NCI-H2081 (cell line): ENCODE results near the gene WDR47.
"Not testable (repeated sequence)": the region's sequence is repeated elsewhere in the genome, so short reads cannot be mapped to it uniquely, and the experiment has no call there.

Source experiments
- DNase-seq, 2 experiments: peaks; one replicate each; lab custom pipeline; 2025; lab: John Stamatoyannopoulos, UW

Gene WDR47

GRCh38 chr1:109052145-109052544, 10.2 kb upstream of the WDR47 start:
- DNase-seq = not testable (repeated sequence)

DNA sequence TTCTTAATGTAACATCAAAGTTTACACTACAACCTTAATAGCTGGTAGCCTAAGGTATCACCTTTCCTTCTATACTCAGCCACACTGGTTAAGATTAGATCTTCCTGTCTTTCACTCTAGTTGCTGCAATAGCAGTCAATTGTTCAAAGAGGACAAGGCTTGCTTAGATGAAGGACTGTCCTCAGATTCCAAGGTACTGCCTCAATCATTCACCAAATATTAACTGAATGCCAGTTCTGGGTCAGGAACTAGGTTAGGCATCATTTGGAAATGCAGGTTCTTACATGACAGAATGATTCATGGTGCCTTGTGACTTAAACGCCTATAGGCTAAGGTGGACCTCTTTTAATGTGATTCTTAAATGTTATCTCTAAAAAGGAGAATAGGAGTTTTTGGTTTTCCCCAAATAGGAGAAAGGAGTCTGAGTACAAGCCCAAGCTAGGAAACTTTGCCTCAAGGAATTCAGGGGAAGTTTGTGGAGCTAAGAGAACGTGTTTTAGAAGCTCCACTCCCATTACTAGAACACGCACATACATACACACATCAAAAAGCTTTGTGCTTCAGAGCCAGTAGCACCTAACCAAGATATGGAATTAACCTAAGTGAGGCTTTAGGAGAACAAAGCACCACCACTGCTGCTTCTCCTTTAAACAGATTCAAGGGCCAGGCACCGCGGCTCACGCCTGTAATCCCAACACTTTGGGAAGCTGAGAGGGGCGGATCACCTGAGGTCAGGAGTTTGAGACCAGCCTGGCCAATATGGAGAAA, 8.5 kb upstream of the WDR47 start:
- DNase-seq = no peak

DNA sequence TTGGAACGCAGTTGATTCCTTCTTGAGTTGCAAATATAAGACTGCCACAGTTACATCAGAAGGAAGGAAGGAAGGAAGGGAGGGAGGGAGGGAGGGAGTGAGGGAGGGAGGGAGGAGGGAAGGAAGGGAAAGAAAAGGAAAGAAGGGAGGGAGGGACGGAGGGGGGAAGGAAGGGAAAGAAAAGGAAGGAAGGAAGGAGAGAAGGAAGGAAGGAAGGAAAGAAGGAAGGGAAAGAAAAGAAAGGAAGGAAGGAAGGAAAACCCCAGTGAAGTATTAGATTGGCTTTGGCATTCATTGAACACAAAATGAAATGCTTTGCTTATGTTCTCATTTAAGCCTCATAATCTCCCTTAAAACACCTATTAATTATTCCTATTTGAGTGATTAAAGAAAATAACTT, 6.4 kb upstream of the WDR47 start:
- DNase-seq = no peak

- DNase-seq = no peak
Measured at GRCh38 chr1:109047339-109047738, 5.4 kb upstream of the WDR47 start.

- DNase-seq = no peak
Measured at GRCh38 chr1:109046671-109047070, 4.8 kb upstream of the WDR47 start.

DNA sequence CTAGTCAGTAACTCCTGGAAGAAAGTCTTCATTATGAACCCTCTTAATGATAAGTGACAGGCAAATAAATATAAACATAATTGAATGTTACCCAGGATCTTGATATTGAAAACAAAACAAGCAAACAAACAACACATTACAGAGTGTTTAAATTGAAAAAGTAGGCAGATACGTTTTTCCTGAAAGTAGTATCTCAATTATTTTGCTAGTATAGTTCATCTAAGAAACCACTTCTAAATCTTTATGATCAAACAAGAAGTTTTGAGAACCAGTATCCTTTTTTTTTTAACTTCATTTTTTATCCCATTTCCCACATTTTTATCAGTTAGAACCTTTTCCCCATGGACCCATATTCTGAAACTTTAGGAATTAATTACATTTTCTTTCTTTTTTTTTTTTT, 3.7 kb upstream of the WDR47 start:
- no peak for DNase-seq

- DNase-seq = no peak
Measured at GRCh38 chr1:109040989-109041620, 797 bp downstream of the WDR47 start.

GRCh38 chr1:109040627-109040988, 1.3 kb downstream of the WDR47 start:
- DNase-seq = no peak

DNA sequence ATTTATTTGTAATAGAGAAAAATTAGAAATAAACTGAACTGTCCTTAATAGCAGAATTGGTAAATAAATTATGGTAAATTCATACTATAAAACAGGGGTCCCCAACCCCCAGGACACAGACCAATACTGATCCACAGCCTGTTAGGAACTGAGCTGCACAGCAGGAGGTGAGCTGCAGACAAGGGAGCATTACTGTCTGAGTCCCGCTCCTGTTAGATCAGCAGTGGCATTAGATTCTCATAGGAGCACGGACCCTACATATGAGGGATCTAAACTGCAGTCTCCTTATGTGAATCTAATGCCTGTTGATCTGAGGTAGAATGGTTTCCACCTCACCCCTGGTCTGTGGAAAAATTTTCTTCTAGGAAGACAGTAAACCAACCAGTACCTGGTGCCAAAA, 7.5 kb downstream of the WDR47 start:
- DNase-seq = no peak

- DNase-seq = not testable (repeated sequence)
Measured at GRCh38 chr1:109029493-109029892, 12.4 kb downstream of the WDR47 start.

DNA sequence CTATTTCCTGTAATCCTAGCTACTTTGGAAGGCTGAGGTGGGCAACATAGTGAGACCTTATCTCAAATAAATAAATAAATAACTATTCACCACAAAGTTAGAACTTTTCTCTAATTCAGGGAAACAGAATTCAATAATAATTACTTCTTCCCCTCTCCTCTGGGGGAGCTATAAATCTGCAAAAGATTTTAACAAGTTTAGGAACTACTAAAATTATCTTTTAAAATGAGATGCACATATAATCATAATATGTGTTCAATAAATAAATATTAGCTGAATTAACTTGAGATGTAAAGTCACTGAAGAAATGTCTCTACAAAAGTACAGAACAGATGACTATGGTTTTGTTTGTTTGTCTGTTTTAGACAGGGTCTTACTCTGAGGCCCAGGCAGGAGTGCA, 14.1 kb downstream of the WDR47 start:
- no peak for DNase-seq

GRCh38 chr1:109025694-109026093, 16.2 kb downstream of the WDR47 start:
- no peak for DNase-seq

DNA sequence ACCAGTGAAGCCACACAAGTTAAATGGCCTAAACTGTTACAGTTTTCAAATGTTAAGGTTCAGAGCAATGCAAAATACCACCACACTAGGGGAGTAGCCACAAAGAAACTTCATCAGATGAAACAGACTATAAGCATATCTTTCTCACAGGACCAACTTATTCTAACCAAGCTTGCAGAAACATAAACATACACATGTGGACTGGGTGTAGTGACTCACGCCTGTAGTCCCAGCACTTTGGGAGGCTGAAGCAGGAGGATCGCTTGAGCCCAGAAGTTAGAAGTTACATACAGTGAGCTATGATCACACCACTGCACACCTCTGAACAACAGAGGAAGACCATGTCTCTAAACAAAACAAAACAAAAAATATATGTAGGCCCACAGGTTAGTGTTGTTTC, 17.3 kb downstream of the WDR47 start:
- DNase-seq = no peak

DNA sequence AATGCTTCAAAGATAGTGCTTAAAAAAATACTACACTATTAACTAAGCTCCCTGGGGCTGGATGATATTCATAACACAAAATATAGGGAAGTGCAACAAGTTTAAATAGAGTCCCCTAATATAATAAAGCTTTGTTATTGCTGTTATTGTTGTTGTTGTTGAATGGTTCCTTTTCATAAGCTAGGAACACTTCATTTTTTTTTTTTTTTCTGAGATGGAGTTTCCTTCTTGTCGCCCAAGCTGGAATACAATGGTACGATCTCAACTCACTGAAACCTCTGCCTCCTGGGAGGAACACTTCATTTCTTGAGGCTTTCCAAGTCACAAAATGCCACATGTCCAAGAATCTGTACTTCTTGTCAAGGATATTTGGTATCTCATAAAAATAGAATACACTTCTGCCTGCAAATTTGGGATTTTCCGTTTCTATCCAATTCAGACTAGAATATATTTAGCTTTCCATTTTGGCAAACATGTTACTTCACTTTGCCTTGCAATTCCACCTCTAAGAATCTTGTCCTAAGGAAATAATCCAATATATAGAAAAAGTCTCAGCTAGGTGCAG, 21.1 kb downstream of the WDR47 start:
- DNase-seq = no peak

DNA sequence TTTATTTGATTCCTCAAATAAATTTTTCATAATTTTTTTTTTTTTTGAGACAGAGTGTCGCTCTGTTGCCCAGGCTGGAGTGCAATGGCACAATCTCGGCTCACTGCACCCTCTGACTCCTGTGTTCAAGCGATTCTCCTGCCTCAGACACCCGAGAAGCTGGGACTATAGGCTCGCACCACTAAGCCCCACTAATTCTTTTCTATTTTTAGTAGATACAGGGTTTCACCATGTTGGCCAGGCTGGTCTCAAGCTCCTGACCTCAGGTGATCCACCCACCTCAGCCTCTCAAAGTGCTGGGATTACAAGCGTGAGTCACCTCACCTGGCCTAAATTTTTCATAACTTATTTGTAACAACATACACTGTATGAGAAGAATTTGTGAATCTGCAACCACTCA, 24.2 kb downstream of the WDR47 start:
- DNase-seq = not testable (repeated sequence)

- no peak for DNase-seq
Measured at GRCh38 chr1:109017134-109017533, 24.8 kb downstream of the WDR47 start.

GRCh38 chr1:109011335-109011734, 30.6 kb downstream of the WDR47 start:
- no peak for DNase-seq

DNA sequence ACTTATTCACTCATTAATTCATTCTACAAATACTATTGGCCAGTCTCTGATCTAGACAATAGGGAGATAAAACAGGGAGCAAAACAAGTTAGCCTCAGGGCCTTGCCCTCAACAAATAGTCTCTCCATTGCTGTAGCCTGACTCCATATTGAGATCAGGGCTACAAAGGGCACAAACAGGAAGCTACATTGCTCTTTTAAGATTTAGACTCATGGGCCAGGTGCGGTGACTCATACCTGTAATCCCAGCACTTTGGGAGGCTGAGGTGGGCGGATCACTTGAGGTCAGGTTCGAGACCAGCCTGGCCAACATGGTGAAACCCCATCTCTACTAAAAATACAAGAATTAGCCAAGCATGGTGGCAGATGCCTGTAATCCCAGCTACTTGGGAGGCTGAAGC, 45.3 kb downstream of the WDR47 start:
- DNase-seq = not testable (repeated sequence)

GRCh38 chr1:108983114-108983513, 58.8 kb downstream of the WDR47 start:
- no peak for DNase-seq

- DNase-seq = no peak
Measured at GRCh38 chr1:108976658-108977057, 65.2 kb downstream of the WDR47 start.

DNA sequence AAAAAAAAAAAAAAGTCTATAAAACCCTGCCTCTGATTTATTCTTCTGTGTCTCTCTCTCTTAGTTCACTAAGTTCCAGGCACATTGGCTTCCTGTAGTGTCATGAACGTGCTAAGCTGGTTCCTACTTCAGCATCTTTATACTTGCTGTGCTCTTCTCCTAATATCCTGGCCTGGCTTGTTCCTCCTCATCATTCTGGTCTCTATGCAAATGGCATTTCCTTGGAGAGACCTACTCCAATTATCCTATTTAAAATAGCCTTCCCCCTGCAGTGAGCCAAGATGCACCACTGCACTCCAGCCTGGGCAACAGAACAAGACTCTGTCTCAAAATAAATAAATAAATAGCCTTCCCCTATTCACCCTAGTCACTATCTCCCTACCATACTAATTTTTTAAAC, 69.0 kb downstream of the WDR47 start:
- no peak for DNase-seq

- DNase-seq = no peak
Measured at GRCh38 chr1:108969346-108969745, 72.6 kb downstream of the WDR47 start.

DNA sequence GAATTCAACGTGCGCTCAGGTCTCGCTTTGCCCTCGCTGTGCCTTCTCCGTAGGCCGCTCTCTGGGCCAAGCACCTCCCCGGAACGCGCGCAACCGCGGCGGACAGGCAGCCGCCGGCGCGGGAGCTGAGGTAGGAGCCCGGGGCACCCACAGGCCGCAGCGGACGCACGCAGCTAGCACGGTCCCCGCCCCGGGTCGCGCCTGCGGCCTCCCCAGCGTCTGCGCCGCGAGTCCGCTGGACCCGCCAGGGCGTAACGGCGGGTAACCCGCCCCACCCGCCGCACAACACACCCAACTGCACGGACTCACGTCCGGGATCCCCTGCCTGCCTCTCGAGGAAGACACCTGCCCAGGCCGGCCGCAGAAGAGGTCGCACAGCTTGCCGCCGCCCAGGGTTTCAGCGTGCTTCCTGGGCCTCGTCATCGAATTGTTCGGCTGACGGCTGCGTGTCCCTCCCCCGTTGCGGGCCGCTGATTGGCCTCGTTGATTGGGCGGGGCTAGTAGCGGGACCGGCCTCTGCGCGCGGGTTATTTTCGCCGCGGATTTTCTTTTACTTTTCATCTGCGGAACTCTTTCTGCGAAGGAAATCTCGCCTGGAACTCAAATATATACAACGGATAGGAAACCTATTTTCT, 78.7 kb downstream of the WDR47 start, which contains the start of gene CLCC1:
TSS of gene CLCC1 (minus strand) at position 433 of the 635 bp plus-strand sequence. CDS start 13,047 bp downstream, outside the sequence.
- DNase-seq = peak; percentile 80 to 89
